Endodermal cell (in vitro differentiated cells): ENCODE measurements around the gene RNF4. TPM values are rescaled to one million over a fixed set of nuclear protein-coding genes. Genes with fewer than 3 reads are reported as not detected.

Experiments used
- DNase-seq: peaks from one replicate; pipeline ENCODE4 v3.0.0-alpha.2; 2017
- H3K27ac ChIP-seq: 2 replicates; pipeline ENCODE4 v1.5.1; 2013; ENCODE audit warnings: mild to moderate bottlenecking, low read depth, low read length, moderate library complexity
- H3K27me3 ChIP-seq: 2 replicates; pipeline ENCODE4 v1.6.1; 2013; ENCODE audit warnings: mild to moderate bottlenecking, low read length, moderate library complexity; ENCODE audit not compliant: insufficient read depth, control insufficient read depth, poor library complexity, severe bottlenecking
- H3K36me3 ChIP-seq: 2 replicates; pipeline ENCODE4 v1.7.0; 2013; ENCODE audit warnings: mild to moderate bottlenecking, low read length, moderate library complexity; ENCODE audit not compliant: control insufficient read depth, insufficient read depth
- H3K4me1 ChIP-seq: one replicate; pipeline ENCODE4 v1.7.0; 2013; ENCODE audit warnings: low read length; ENCODE audit not compliant: control insufficient read depth, insufficient read depth
- H3K4me3 ChIP-seq: 2 replicates; pipeline ENCODE4 v1.5.1; 2013; ENCODE audit warnings: mild to moderate bottlenecking, low read length, moderate library complexity
- H3K9ac ChIP-seq: 2 replicates; pipeline ENCODE4 v1.6.1; 2013; ENCODE audit warnings: mild to moderate bottlenecking, low read length, moderate library complexity; ENCODE audit not compliant: poor library complexity, severe bottlenecking; ENCODE audit errors: extremely low read depth
- H3K9me3 ChIP-seq: 2 replicates; pipeline ENCODE4 v1.6.1; 2013; ENCODE audit warnings: mild to moderate bottlenecking, low read length, moderate library complexity; ENCODE audit not compliant: control insufficient read depth
- H3K27ac Mint-ChIP-seq: 2 replicates; pipeline ENCODE4 v1.8.0; 2020; ENCODE audit warnings: mixed read lengths
- H3K27me3 Mint-ChIP-seq: 2 replicates; pipeline ENCODE4 v1.8.0; 2021; ENCODE audit warnings: mild to moderate bottlenecking, mixed read lengths; ENCODE audit not compliant: insufficient read depth
- H3K36me3 Mint-ChIP-seq: 2 replicates; pipeline ENCODE4 v1.8.0; 2020; ENCODE audit warnings: low read depth, mixed read lengths
- H3K4me1 Mint-ChIP-seq: 2 replicates; pipeline ENCODE4 v1.8.0; 2020; ENCODE audit warnings: mixed read lengths
- H3K4me3 Mint-ChIP-seq: 2 replicates; pipeline ENCODE4 v1.8.0; 2020; ENCODE audit warnings: mild to moderate bottlenecking, moderate library complexity, mixed read lengths
- H3K9me3 Mint-ChIP-seq: 2 replicates; pipeline ENCODE4 v1.8.0; 2020; ENCODE audit warnings: mild to moderate bottlenecking, mixed read lengths
- CTCF ChIP-seq: fragments of 200-600 bp; sonication (generic); conservative IDR thresholded peaks from 2 replicates; pipeline ENCODE4 v1.5.0; 2021; ENCODE audit warnings: antibody characterized with exemption, mild to moderate bottlenecking
- WGBS, 2 experiments: methylation state at CpG; one replicate each; pipeline versions ENCODE4 v1.1.5 to v1.1.7; 2013; ENCODE audit warnings: missing lambda C conversion rate in 2 of 2, mixed read lengths in 1 of 2; ENCODE audit not compliant: insufficient coverage in 1 of 2, insufficient read length in 1 of 2; 5-methylcytosine and 5-hydroxymethylcytosine counted together
- total RNA-seq, 2 donors: library from RNA; stranded (reverse); fragmentation: NEBNext Ultra II Directional in 1 of 2; extraction: Animal tissue kit (Norgen Biotek cat#: 25700) in 1 of 2; gene quantifications; 2 replicates in 1 of 2; 3 replicates in 1 of 2; pipeline ENCODE4 v1.2.1, GENCODE V29; 2021

Gene RNF4
- total RNA-seq, 2 donors from 2014 or later: 73.2 to 93.6 TPM

- Mint-ChIP-seq H3K4me3 (no peak overlapping the region), H3K27me3 (peaks cover 24% of the 10 kb centered on the region), H3K36me3 (no peaks in the 10 kb centered on the region), H3K27ac (no peak overlapping the region), H3K4me1 (no peaks in the 10 kb centered on the region), H3K9me3 (no peaks in the 10 kb centered on the region)
- Histone ChIP-seq H3K27me3 (peaks cover 22% of the 10 kb centered on the region), H3K27ac (no peak overlapping the region), H3K9me3 (no peaks in the 10 kb centered on the region), H3K4me3 (no peak overlapping the region), H3K36me3 (no peaks in the 10 kb centered on the region), H3K4me1 (no peaks in the 10 kb centered on the region), H3K9ac (no peak overlapping the region)
- no peak for DNase-seq
- no peak for TF ChIP-seq CTCF
- WGBS, 2 experiments: 87 to 92% methylated on average over 7 to 13 of the region's 13 CpGs
Observed at GRCh38 chr4:2425386-2426068, 43.4 kb upstream of the RNF4 start.

DNA sequence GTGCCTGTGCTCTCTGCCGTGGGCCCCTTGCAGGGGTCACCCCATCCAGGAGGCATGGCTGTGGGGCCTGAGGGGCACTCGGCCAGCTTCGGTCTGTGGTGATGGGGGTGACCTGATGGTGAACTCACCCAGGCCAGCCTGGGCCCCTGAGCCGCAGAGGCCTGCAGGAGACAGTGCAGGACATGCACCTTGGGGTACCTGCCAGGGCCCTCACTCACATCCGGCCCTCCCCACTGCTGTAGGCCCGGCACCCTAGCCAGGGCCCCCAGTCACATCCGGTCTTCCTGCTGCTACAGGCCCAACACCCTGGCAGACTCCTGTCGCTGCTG lies 42.9 kb upstream of the RNF4 start:
- peaks cover 19% of the 10 kb centered on the region for H3K27me3 Mint-ChIP-seq
- no peaks in the 10 kb centered on the region for H3K4me1 ChIP-seq
- no peak overlapping the region for H3K27ac Mint-ChIP-seq
- no peak overlapping the region for H3K4me3 Mint-ChIP-seq
- no peaks in the 10 kb centered on the region for H3K4me1 Mint-ChIP-seq
- H3K27me3 ChIP-seq: peaks cover 17% of the 10 kb centered on the region
- H3K9me3 Mint-ChIP-seq: no peaks in the 10 kb centered on the region
- no peak for TF ChIP-seq CTCF
- H3K9ac ChIP-seq: no peak overlapping the region
- H3K36me3 ChIP-seq: no peaks in the 10 kb centered on the region
- WGBS, 2 experiments: 89 to 90% methylated on average over 5 to 8 of the region's 8 CpGs
- H3K4me3 ChIP-seq: no peak overlapping the region
- no peaks in the 10 kb centered on the region for H3K9me3 ChIP-seq
- no peak overlapping the region for H3K27ac ChIP-seq
- no peak for DNase-seq
- H3K36me3 Mint-ChIP-seq: no peaks in the 10 kb centered on the region

DNA sequence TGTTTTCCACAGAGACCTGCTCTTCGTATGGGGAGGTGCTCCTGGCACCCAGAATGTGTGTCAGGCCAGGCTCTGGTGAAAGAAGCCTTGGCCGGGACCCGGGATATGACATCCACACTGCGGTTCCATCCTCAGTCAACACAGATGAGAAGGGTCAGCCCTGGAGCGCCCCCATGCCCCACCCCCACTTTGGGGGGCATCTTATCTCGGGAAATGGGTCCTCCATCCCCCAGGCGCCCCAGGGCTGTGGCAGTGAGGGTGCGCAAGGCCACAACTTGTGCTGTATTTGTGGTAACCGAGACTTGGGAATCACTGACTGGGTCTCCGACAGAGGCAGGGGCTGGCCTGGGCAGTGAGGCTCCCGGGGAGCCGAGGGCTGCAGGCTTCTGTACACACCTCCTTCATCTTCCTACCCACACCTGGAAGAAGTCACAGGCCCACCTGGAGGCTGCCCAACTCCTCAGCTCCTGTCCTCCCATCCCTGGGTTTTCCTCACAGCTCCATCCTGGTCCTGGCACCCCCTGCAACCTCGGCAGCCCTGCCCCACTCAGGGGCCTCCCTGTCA lies 42.1 kb upstream of the RNF4 start:
- H3K27ac ChIP-seq: no peak overlapping the region
- H3K27me3 ChIP-seq: peaks cover 9% of the 10 kb centered on the region
- WGBS, 2 experiments: 80 to 89% methylated on average over 6 to 13 of the region's 13 CpGs
- Mint-ChIP-seq H3K27me3 (peaks cover 13% of the 10 kb centered on the region), H3K9me3 (no peaks in the 10 kb centered on the region), H3K4me3 (no peak overlapping the region), H3K36me3 (no peaks in the 10 kb centered on the region), H3K27ac (no peak overlapping the region), H3K4me1 (no peaks in the 10 kb centered on the region)
- no peak overlapping the region for H3K4me3 ChIP-seq
- H3K4me1 ChIP-seq: no peaks in the 10 kb centered on the region
- H3K9ac ChIP-seq: no peak overlapping the region
- no peaks in the 10 kb centered on the region for H3K9me3 ChIP-seq
- TF ChIP-seq CTCF: no peak
- DNase-seq: no peak
- no peaks in the 10 kb centered on the region for H3K36me3 ChIP-seq
